H1 (cell line): ENCODE measurements around the gene FCAMR. TPM values are rescaled to one million over a fixed set of nuclear protein-coding genes. Genes with fewer than 3 reads are reported as not detected.

Source experiments
- RFX5 ChIP-seq: IDR thresholded peaks from 2 replicates; pipeline ENCODE4 v1.6.1; 2011; ENCODE audit warnings: low read depth, low read length, improper control_type of control experiment, borderline replicate concordance
- polyA plus RNA-seq, 7 experiments: library from polyadenylated mRNA; depleted of rRNA in 3 of 7; stranded (reverse) in 5 of 7; unstranded in 2 of 7; fragments of >200 nt in 5 of 7; fragments of 200-250 nt in 2 of 7; gene quantifications; 1 replicate in 5 of 7; 2 replicates in 1 of 7; 4 replicates in 1 of 7; pipeline versions ENCODE4 v1.2.1 to v1.2.3, GENCODE V29; 2011 to 2013; ENCODE audit warnings: missing spikeins in 2 of 7, mixed read lengths in 2 of 7
- total RNA-seq: library from RNA; stranded (reverse); fragmentation: NEBNext Ultra II Directional; extraction: Animal tissue kit (Norgen Biotek cat#: 25700); gene quantifications from 2 replicates; pipeline ENCODE4 v1.2.1, GENCODE V29; 2021
- TF ChIP-seq, protein P1 (sequence below): fragments of 300-600 bp; sonication (generic); IDR thresholded peaks from 2 replicates; pipeline ENCODE4 v1.7.1; 2012; ENCODE audit warnings: low read length, moderate library complexity, mild to moderate bottlenecking, inconsistent platforms; ENCODE audit not compliant: insufficient replicate concordance
- TF ChIP-seq, protein P2 (sequence below): IDR thresholded peaks from 2 replicates; pipeline ENCODE4 v1.6.1; 2011; ENCODE audit warnings: low read length, improper control_type of control experiment

Gene FCAMR
- total and polyA plus RNA-seq, 2 of the 8 experiments (the other 6 are each of a cell fraction or from before 2014, with no cell fraction given), result not detected

DNA sequence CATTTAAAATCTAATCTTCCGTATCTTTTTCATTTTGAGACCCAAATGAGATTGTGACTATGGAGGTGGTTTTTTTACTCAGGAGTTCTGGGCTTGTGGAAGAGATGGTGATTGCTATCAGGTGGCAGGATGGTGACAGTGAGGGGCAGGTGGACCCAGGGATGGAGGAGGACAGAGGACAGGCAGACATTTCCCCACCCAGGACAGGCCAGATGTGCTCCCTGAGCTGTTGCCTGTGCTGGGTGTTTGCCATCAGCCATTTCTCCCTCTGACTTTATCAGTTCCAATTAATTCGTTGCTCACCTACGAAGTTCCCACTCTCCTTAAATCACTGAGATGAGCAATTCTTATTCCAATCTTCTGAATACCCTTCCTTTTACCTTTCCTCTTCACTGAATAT, 35.8 kb upstream of the FCAMR start (continued):
- TF ChIP-seq, protein P1, sequence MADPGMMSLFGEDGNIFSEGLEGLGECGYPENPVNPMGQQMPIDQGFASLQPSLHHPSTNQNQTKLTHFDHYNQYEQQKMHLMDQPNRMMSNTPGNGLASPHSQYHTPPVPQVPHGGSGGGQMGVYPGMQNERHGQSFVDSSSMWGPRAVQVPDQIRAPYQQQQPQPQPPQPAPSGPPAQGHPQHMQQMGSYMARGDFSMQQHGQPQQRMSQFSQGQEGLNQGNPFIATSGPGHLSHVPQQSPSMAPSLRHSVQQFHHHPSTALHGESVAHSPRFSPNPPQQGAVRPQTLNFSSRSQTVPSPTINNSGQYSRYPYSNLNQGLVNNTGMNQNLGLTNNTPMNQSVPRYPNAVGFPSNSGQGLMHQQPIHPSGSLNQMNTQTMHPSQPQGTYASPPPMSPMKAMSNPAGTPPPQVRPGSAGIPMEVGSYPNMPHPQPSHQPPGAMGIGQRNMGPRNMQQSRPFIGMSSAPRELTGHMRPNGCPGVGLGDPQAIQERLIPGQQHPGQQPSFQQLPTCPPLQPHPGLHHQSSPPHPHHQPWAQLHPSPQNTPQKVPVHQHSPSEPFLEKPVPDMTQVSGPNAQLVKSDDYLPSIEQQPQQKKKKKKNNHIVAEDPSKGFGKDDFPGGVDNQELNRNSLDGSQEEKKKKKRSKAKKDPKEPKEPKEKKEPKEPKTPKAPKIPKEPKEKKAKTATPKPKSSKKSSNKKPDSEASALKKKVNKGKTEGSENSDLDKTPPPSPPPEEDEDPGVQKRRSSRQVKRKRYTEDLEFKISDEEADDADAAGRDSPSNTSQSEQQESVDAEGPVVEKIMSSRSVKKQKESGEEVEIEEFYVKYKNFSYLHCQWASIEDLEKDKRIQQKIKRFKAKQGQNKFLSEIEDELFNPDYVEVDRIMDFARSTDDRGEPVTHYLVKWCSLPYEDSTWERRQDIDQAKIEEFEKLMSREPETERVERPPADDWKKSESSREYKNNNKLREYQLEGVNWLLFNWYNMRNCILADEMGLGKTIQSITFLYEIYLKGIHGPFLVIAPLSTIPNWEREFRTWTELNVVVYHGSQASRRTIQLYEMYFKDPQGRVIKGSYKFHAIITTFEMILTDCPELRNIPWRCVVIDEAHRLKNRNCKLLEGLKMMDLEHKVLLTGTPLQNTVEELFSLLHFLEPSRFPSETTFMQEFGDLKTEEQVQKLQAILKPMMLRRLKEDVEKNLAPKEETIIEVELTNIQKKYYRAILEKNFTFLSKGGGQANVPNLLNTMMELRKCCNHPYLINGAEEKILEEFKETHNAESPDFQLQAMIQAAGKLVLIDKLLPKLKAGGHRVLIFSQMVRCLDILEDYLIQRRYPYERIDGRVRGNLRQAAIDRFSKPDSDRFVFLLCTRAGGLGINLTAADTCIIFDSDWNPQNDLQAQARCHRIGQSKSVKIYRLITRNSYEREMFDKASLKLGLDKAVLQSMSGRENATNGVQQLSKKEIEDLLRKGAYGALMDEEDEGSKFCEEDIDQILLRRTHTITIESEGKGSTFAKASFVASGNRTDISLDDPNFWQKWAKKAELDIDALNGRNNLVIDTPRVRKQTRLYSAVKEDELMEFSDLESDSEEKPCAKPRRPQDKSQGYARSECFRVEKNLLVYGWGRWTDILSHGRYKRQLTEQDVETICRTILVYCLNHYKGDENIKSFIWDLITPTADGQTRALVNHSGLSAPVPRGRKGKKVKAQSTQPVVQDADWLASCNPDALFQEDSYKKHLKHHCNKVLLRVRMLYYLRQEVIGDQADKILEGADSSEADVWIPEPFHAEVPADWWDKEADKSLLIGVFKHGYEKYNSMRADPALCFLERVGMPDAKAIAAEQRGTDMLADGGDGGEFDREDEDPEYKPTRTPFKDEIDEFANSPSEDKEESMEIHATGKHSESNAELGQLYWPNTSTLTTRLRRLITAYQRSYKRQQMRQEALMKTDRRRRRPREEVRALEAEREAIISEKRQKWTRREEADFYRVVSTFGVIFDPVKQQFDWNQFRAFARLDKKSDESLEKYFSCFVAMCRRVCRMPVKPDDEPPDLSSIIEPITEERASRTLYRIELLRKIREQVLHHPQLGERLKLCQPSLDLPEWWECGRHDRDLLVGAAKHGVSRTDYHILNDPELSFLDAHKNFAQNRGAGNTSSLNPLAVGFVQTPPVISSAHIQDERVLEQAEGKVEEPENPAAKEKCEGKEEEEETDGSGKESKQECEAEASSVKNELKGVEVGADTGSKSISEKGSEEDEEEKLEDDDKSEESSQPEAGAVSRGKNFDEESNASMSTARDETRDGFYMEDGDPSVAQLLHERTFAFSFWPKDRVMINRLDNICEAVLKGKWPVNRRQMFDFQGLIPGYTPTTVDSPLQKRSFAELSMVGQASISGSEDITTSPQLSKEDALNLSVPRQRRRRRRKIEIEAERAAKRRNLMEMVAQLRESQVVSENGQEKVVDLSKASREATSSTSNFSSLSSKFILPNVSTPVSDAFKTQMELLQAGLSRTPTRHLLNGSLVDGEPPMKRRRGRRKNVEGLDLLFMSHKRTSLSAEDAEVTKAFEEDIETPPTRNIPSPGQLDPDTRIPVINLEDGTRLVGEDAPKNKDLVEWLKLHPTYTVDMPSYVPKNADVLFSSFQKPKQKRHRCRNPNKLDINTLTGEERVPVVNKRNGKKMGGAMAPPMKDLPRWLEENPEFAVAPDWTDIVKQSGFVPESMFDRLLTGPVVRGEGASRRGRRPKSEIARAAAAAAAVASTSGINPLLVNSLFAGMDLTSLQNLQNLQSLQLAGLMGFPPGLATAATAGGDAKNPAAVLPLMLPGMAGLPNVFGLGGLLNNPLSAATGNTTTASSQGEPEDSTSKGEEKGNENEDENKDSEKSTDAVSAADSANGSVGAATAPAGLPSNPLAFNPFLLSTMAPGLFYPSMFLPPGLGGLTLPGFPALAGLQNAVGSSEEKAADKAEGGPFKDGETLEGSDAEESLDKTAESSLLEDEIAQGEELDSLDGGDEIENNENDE, result no peak
- TF ChIP-seq RFX5, result no peak
- TF ChIP-seq, protein P2, sequence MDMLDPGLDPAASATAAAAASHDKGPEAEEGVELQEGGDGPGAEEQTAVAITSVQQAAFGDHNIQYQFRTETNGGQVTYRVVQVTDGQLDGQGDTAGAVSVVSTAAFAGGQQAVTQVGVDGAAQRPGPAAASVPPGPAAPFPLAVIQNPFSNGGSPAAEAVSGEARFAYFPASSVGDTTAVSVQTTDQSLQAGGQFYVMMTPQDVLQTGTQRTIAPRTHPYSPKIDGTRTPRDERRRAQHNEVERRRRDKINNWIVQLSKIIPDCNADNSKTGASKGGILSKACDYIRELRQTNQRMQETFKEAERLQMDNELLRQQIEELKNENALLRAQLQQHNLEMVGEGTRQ, result no peak
